Measurements from ENCODE around the gene PRSS3.

DNA sequence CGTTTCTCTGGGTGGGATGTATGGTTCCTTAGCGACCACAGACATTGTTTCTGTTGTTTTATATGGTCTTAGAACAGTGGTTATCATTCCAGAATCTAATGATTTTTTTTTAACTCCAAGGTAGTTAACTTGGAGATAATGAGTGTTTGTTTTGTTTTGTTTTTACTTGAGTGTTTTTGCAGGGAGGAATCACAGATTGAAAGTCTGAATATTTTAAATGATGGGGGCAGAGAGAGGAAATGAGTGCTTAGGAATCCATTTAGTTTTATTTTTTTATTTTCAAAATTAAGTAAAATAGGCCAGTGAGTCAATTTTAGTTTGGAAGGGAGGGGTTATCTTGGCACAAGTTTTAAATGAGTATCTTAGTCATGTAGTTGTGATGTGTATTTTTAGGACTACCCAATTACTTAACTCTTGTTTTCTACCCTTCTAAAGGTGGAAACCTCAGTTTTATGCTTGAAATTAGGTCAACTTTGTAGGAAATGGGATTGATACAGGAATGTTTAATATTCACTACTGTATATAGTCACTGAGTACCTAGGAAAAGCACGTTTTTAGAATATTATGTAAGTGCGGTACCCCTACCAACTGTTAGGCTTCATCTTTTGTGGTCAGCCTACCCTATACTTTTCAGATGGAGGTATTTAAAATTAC, 23.6 kb downstream of the PRSS3 start:
- TF ChIP-seq, protein P1, sequence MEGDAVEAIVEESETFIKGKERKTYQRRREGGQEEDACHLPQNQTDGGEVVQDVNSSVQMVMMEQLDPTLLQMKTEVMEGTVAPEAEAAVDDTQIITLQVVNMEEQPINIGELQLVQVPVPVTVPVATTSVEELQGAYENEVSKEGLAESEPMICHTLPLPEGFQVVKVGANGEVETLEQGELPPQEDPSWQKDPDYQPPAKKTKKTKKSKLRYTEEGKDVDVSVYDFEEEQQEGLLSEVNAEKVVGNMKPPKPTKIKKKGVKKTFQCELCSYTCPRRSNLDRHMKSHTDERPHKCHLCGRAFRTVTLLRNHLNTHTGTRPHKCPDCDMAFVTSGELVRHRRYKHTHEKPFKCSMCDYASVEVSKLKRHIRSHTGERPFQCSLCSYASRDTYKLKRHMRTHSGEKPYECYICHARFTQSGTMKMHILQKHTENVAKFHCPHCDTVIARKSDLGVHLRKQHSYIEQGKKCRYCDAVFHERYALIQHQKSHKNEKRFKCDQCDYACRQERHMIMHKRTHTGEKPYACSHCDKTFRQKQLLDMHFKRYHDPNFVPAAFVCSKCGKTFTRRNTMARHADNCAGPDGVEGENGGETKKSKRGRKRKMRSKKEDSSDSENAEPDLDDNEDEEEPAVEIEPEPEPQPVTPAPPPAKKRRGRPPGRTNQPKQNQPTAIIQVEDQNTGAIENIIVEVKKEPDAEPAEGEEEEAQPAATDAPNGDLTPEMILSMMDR (IDR thresholded peaks at IDR 0.05 in 2 of 3, conservative IDR thresholded peaks at IDR 0.05 in 1 of 3; ENCODE audit: control insufficient read depth in 2 of 3, extremely low read depth in 1 of 3, insufficient read depth in 1 of 3, low read depth in 3 of 3, low read length in 3 of 3), result no peak
- TF ChIP-seq EZH2 (IDR thresholded peaks at IDR 0.05; ENCODE audit: borderline replicate concordance, control insufficient read depth, low read depth, low read length) (no peak), POLR2AphosphoS5 (IDR thresholded peaks at IDR 0.05; ENCODE audit: low read length) (no peak), CBFB (IDR thresholded peaks at IDR 0.05; ENCODE audit: low read depth) (no peak), HDAC6 (IDR thresholded peaks at IDR 0.05; ENCODE audit: unreplicated experiment) (no peak), MEF2A (IDR thresholded peaks at IDR 0.05; ENCODE audit: insufficient read depth, low read depth, low read length) (no peak)
- TF ChIP-seq, protein P2, sequence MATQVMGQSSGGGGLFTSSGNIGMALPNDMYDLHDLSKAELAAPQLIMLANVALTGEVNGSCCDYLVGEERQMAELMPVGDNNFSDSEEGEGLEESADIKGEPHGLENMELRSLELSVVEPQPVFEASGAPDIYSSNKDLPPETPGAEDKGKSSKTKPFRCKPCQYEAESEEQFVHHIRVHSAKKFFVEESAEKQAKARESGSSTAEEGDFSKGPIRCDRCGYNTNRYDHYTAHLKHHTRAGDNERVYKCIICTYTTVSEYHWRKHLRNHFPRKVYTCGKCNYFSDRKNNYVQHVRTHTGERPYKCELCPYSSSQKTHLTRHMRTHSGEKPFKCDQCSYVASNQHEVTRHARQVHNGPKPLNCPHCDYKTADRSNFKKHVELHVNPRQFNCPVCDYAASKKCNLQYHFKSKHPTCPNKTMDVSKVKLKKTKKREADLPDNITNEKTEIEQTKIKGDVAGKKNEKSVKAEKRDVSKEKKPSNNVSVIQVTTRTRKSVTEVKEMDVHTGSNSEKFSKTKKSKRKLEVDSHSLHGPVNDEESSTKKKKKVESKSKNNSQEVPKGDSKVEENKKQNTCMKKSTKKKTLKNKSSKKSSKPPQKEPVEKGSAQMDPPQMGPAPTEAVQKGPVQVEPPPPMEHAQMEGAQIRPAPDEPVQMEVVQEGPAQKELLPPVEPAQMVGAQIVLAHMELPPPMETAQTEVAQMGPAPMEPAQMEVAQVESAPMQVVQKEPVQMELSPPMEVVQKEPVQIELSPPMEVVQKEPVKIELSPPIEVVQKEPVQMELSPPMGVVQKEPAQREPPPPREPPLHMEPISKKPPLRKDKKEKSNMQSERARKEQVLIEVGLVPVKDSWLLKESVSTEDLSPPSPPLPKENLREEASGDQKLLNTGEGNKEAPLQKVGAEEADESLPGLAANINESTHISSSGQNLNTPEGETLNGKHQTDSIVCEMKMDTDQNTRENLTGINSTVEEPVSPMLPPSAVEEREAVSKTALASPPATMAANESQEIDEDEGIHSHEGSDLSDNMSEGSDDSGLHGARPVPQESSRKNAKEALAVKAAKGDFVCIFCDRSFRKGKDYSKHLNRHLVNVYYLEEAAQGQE (IDR thresholded peaks at IDR 0.05; ENCODE audit: low read depth, low read length), result no peak

All from GM12878 (cell line).